ENCODE measurements around the gene USB1. TPM values are rescaled to one million over a fixed set of nuclear protein-coding genes. Genes with fewer than 3 reads are reported as not detected.
A peak's percentile ranks its signal among the peaks of the same experiment; 100 is the strongest.
"Not testable (repeated sequence)": the region's sequence is repeated elsewhere in the genome, so short reads cannot be mapped to it uniquely, and the experiment has no call there.

USB1 gene
- total RNA-seq, 2 experiments from 2014 or later = 52.6 to 54.2 TPM

DNA sequence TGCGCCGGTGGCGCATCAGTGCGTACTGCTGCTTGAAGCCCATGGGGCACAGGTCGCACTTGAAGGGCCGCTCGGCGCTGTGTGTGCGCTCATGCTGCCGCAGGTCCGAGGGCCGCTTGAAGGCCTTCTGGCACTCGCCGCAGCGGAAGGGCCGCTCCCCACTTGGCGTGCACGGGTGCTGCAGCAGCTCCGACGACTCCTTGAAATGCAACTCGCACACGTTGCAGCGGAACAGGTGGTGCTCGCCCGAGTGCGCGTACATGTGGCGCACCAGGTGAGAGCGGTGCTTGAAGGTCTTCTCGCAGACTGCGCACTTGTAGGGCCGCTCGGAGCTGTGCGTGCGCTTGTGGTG lies 4.1 kb upstream of the USB1 start:
- H3K4me3 Mint-ChIP-seq = no peak overlapping the region
- H3K4me1 Mint-ChIP-seq = peaks cover 34% of the 10 kb centered on the region
- H3K9me3 Mint-ChIP-seq = no peaks in the 10 kb centered on the region
- H3K27ac Mint-ChIP-seq = no peak overlapping the region
- H3K36me3 Mint-ChIP-seq = no peaks in the 10 kb centered on the region
- DNase-seq = no peak
- no peaks in the 10 kb centered on the region for H3K27me3 Mint-ChIP-seq

DNA sequence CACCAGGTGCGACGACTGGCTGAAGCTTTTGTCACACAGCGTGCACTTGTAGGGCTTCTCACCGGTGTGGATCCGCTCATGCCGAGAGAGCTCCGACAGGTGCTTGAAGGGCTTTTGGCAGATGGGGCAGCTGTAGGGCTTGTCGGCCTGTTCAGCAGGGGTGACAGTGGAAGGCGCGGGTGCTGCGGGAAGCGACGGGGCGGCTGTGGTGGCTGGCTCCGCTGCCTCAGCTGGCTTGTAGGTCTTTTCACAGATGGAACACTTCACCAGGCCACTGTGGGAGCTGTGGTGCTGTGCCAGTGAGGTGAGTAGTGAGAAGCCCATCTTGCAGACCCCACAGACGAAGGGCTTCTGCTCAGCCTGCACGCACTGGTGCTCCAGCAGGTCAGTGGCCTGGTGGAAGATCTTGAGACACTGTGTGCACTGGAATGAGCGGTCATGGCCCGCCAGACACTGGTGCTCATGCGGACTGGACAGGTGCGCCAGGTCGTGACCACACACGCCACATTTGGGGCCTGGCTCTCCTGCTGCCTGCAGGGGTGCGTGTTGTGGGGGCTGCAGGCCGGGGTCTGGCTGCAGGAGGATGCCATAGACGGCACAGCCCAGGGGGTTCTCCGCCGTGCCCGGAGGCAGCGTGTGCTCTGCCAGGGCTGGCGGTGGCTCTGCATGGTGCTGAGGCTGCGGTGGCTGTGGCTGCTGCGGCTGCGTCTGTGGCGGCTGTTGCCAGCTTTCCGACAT lies 3.5 kb upstream of the USB1 start:
- no peaks in the 10 kb centered on the region for H3K9me3 Mint-ChIP-seq
- no peak for DNase-seq
- H3K4me1 Mint-ChIP-seq = peaks cover 38% of the 10 kb centered on the region
- H3K27me3 Mint-ChIP-seq = no peaks in the 10 kb centered on the region
- no peaks in the 10 kb centered on the region for H3K36me3 Mint-ChIP-seq
- peak overlapping the region; percentile 48 for H3K4me3 Mint-ChIP-seq
- peak overlapping the region; percentile 21 for H3K27ac Mint-ChIP-seq

DNA sequence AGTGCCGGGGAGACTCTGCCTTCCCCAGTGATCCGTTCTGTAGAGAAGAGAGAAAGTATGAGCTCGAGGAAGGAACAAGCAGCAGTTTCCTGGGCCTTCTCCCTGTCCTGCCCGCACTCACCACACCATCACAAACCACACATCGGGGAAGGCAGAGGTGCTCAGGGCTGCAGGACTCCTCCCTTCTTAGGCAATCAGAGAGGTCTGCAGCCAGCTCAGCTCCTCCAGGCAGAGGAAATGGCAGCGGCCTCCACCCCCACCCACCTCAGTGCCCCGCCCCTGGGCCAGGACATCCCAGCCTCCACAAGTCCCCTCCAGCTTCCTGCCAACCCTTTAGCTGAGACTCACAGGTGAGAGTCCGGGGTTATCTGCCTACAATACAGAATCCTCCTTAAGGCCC lies 2.7 kb upstream of the USB1 start:
- H3K36me3 Mint-ChIP-seq = no peaks in the 10 kb centered on the region
- peak overlapping the region; percentile 48 for H3K4me3 Mint-ChIP-seq
- H3K4me1 Mint-ChIP-seq = peaks cover 38% of the 10 kb centered on the region

DNA sequence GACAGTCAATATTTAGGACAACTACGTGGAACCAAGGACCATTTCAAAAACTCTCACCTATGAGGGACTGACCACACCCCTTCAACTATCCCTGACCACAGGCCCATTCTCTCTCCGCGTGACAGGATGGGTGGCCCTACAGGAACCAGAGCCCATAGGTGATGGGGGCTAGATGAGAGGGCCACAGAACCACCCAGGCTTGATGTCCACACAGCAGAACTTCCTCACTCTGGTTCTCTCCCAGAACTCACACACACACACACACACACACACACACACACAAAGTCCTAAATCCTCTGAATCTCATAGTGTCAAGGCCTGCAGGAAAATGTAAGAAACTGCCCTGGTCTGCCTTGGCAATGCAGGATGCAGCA lies 2.2 kb upstream of the USB1 start:
- Mint-ChIP-seq H3K27ac (peak overlapping the region; percentile 80), H3K36me3 (peaks cover 3% of the 10 kb centered on the region), H3K9me3 (no peaks in the 10 kb centered on the region), H3K27me3 (no peaks in the 10 kb centered on the region), H3K4me3 (peak overlapping the region; percentile 78), H3K4me1 (peaks cover 41% of the 10 kb centered on the region)
- no peak for DNase-seq

More for the DNA sequence above, 2.7 kb upstream of the USB1 start:
- Mint-ChIP-seq H3K9me3 (no peaks in the 10 kb centered on the region), H3K27me3 (no peaks in the 10 kb centered on the region), H3K27ac (peak overlapping the region; percentile 80)
- peak; percentile 63 for DNase-seq

DNA sequence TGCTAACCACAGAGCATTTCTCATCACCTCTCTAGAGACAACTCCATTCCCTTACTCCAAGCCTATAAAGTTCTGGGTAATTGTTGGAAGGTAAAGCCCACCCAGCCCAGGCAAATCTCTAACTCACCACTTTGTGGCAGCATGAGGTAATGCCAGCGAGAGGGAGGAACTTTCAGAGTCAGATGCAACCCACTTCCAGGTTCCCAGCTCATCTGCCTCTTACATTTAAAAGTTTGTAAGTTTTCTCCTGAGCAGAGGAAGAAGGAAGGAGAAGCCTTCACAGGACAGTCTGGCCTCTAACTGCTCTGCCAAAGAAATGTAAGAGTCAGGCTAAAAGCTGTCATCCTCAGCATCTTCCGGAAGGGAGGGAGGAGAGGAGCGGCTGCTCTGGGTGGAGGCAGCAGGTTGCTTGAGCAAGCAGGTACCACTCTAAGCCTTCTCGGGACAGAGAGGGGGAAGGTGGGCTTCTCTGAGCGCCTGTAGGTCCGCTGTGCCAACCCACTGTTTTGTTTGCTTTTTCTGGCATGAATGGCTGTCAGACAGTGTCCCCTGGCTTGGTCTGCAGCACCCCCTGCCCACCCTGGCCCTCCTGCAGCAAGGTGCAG lies 1.7 kb upstream of the USB1 start:
- no peaks in the 10 kb centered on the region for H3K27me3 Mint-ChIP-seq
- H3K4me1 Mint-ChIP-seq = peaks cover 41% of the 10 kb centered on the region
- peak overlapping the region; percentile 78 for H3K4me3 Mint-ChIP-seq
- H3K9me3 Mint-ChIP-seq = no peaks in the 10 kb centered on the region
- peaks cover 3% of the 10 kb centered on the region for H3K36me3 Mint-ChIP-seq
- peak; percentile 32 for DNase-seq
- peak overlapping the region; percentile 80 for H3K27ac Mint-ChIP-seq

DNA sequence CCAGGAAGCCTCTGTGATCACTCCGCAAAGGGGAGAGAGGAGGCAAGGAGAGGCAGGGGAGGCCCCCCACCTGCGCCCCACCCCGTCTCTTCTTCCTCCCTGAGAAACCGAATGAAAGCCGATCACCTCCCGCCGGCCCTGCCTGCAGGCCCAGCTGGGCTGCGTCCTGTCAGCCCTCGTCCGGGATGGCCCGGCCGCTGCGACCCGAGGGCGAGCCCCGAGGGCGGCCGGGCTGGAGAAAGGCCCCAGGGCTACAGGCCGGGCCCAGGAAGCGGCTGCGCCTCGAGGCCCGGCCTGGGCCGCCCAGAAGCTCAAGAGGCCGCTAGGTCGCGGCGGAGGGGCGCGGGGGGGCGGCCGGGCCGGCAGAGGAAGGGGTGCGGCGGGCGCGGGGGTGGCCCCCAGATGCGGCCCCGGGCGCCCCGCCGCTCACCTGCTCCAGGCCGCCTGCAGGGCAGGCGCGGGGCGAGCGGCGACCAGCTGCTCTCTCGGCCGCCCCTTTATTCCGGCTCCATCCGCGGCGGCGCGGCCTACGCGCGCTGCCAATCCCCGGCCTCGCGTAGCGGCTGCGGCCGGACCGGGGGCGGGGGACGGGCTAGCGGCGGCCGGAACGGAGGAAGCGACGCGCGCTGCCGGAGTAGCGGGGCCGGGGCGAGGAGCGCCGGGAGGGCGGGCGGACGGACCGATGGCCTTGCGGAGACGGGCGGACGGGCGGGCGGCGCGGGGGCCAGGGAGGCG lies 1.1 kb upstream of the USB1 start, which contains the start of gene ZNF319:
ZNF319 (minus strand) TSS at position 702 of the 735 bp plus-strand sequence. CDS start 2,407 bp downstream, outside the sequence.
- no peak for DNase-seq
- no peaks in the 10 kb centered on the region for H3K9me3 Mint-ChIP-seq
- H3K27ac Mint-ChIP-seq = peak within 1 kb of the TSS; percentile 84
- peaks cover 37% of the 10 kb centered on the region for H3K4me1 Mint-ChIP-seq
- peak within 1 kb of the TSS; percentile 96 for H3K4me3 Mint-ChIP-seq
- no peaks in the 10 kb centered on the region for H3K27me3 Mint-ChIP-seq
- peaks cover 8% of the 10 kb centered on the region for H3K36me3 Mint-ChIP-seq

DNA sequence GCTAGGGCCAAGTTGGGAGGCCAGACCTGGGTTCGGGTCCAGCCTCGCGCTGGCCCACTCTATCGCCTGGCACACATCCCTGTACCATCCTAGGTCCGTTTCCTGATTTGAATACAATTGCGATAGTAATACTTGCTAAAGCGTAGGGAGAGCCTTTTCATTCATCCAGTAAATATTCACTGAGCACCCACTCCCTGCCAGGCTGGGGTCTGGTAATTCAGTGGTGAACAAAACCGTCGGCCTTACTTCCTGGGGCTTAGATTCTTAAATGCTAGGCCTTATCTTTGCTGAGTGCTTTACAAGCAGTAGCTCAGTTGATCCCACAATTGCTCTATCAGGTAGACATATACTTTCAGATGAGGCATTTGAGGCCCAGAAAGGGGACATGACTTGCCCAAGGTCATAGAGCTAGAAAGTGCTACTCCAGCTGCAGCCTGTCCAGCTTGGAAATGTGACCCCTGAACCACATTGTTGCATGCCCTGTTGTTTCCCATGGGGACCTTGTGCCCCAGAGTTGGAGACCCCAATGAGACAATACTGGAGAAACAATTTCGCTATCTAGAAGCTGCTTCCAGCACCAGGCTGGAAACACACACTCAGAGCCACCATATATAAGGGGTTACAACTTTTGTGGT lies 691 bp downstream of the USB1 start:
- peak overlapping the region; percentile 48 for H3K27ac Mint-ChIP-seq
- H3K9me3 Mint-ChIP-seq = no peaks in the 10 kb centered on the region

DNA sequence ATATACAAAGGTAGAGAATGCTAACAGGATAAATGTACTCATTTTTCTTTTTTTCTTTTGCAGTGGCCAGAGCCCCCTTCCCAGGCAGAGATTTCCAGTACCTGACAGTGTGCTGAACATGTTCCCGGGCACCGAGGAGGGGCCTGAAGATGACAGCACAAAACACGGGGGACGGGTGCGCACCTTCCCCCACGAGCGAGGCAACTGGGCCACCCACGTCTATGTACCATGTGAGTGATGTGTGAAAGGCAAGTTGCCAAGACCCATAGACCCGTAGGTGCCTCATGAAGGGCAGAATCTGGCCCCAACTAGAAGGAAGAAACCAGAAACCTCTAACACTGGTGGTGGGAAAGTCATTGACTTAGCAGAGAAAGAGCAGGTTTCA lies 1.2 kb downstream of the USB1 start:
- Mint-ChIP-seq H3K27me3 (no peaks in the 10 kb centered on the region), H3K36me3 (peaks cover 21% of the 10 kb centered on the region), H3K9me3 (no peaks in the 10 kb centered on the region), H3K27ac (no peak overlapping the region), H3K4me3 (peak overlapping the region; percentile 30), H3K4me1 (peaks cover 35% of the 10 kb centered on the region)
- DNase-seq = no peak

More for the DNA sequence above, 691 bp downstream of the USB1 start:
- no peak for DNase-seq
- no peaks in the 10 kb centered on the region for H3K27me3 Mint-ChIP-seq
- H3K36me3 Mint-ChIP-seq = peaks cover 20% of the 10 kb centered on the region
- peak overlapping the region; percentile 96 for H3K4me3 Mint-ChIP-seq
- H3K4me1 Mint-ChIP-seq = peaks cover 37% of the 10 kb centered on the region

DNA sequence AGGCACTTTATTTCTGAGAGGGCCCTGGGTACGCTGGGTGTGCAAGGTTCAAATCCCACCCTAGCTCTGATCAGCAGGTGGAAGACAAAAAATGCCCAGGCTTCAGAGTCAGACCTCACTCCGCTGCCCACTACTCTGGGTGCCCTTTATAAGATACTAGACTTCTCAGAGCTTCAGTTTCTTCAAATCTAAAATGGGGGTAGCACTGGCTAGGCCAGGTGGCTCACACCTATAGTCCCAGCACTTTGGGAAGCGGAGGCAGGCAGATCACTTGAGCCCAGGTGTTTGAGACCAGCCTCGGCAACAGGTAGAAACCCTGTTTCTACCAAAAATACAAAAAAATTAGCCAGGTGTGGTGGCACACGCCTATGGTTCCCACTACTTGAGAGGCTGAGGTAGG lies 1.7 kb downstream of the USB1 start:
- Mint-ChIP-seq H3K4me3 (no peak overlapping the region), H3K27ac (no peak overlapping the region), H3K9me3 (no peaks in the 10 kb centered on the region), H3K4me1 (peaks cover 32% of the 10 kb centered on the region), H3K27me3 (no peaks in the 10 kb centered on the region), H3K36me3 (peaks cover 21% of the 10 kb centered on the region)
- no peak for DNase-seq

DNA sequence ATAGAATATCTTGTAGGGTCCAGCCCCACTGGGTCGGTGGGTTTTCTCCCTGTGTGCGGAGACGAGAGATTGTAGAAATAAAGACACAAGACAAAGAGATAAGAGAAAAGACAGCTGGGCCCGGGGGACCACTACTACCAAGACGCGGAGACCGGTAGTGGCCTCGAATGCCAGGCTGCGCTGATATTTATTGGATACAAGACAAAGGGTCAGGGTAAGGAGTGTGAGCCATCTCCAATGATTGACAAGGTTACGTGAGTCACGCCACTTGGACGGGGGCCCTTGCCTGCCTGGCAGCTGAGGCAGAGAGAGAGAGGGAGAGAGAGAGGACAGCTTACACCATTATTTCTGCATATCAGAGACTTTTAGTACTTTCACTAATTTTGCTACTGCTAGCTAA lies 3.5 kb downstream of the USB1 start:
- not testable (repeated sequence) for H3K27me3 Mint-ChIP-seq, DNase-seq, H3K4me3 Mint-ChIP-seq, H3K9me3 Mint-ChIP-seq, H3K27ac Mint-ChIP-seq
- Mint-ChIP-seq H3K36me3 (peaks cover 21% of the 10 kb centered on the region), H3K4me1 (peaks cover 17% of the 10 kb centered on the region)

DNA sequence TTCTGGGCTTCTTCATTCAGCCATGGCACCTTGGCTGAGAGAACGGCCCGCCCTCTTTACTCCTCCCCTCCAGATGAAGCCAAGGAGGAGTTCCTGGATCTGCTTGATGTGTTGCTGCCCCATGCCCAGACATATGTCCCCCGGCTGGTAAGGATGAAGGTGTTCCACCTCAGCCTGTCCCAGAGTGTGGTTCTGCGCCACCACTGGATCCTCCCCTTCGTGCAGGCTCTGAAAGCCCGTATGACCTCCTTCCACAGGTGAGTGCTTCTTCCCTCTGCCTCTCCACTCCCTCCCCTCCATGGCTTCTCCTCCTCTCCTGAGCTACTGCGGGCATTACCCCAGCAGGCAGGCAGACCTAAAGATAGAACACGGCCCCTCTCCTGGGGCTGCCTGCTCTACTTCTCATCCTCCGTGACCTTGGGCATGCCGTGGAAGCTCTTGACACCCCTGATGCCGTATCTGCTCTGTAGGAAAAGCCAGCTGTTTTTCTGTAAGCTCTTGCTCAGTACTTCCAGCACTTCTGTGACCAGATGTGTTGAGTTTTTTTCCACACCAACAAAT lies 8.7 kb downstream of the USB1 start:
- Mint-ChIP-seq H3K4me3 (no peak overlapping the region), H3K4me1 (no peaks in the 10 kb centered on the region), H3K27me3 (no peaks in the 10 kb centered on the region), H3K9me3 (no peaks in the 10 kb centered on the region), H3K27ac (no peak overlapping the region), H3K36me3 (peaks cover 17% of the 10 kb centered on the region)
- no peak for DNase-seq

DNA sequence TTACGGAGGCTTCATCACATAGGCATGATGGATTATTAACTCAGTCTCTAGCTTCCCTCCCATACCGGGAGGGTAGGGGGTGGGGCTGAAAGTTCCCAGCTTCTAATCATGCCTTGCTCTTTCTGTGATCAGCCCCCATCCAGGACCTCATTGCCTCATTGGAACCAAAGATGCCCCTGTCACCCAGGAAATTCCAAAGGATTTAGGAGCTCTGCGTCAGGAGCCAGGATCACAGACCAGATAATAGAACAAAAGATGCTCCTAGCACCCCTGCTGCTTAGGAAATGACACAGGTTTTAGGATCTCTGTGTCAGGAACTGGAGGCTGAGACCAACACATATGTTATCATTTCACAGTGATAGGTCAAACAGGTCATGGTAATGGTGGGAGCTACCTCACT lies 9.7 kb downstream of the USB1 start:
- Mint-ChIP-seq H3K4me3 (no peak overlapping the region), H3K4me1 (no peaks in the 10 kb centered on the region), H3K27me3 (no peaks in the 10 kb centered on the region), H3K9me3 (no peaks in the 10 kb centered on the region), H3K27ac (no peak overlapping the region), H3K36me3 (peaks cover 15% of the 10 kb centered on the region)
- DNase-seq = no peak

DNA sequence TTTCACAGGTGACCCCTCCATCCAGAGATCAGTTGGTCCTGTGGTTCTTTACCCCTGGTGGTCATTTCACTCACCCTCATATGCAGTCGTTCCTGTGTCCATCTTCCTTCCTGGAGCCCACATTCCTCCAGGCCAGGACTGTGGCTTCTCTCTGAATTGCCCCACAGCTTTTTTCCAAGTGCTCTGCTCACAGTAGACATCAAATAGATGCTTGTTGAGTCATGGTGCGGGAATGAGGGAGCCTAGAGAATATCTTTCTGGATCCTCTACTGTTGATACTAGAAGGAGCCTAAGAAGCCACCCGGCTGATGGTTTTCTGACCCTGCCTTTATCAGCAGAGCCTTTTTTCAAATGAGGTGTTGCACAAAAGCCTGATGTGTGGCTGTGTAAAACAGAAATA lies 10.4 kb downstream of the USB1 start:
- Mint-ChIP-seq H3K27ac (no peak overlapping the region), H3K27me3 (no peaks in the 10 kb centered on the region), H3K4me1 (no peaks in the 10 kb centered on the region), H3K36me3 (peaks cover 7% of the 10 kb centered on the region), H3K9me3 (no peaks in the 10 kb centered on the region), H3K4me3 (no peak overlapping the region)
- DNase-seq = no peak

DNA sequence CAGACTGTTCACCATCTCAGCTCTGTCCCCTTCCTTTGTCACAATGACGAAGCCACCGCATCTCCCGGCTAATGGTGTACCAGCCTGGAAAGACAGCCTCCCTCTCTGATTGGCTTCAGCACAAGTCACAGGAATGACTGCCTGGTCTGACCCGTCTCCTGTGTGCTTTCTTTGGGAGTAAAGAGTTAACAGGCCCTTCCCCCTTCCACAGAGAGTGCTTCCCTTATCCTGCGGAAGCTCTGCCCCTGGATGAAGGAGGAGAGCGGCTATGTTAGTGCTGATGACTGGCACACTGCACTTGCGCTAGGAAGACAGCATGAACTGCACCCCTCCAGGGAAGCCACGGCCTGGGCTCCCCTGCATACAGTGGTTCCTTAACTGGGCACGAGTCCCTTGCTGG lies 11.3 kb downstream of the USB1 start:
- DNase-seq = no peak
- H3K4me3 Mint-ChIP-seq = no peak overlapping the region
- no peak overlapping the region for H3K27ac Mint-ChIP-seq
- no peaks in the 10 kb centered on the region for H3K4me1 Mint-ChIP-seq
- peaks cover 3% of the 10 kb centered on the region for H3K36me3 Mint-ChIP-seq
- no peaks in the 10 kb centered on the region for H3K27me3 Mint-ChIP-seq
- H3K9me3 Mint-ChIP-seq = no peaks in the 10 kb centered on the region
